Activated naive CD8-positive, alpha-beta T cell treated with anti-CD3 and anti-CD28 coated beads, Interleukin-2, amount 50 U/mL, for 16 hours (primary cell): ENCODE results near the gene CHMP1B.
"Not testable (repeated sequence)": the region's sequence is repeated elsewhere in the genome, so short reads cannot be mapped to it uniquely, and the experiment has no call there.

Source experiments
- DNase-seq: peaks from one replicate; pipeline ENCODE4 v3.0.0-alpha.2; 2020; ENCODE audit warnings: low read depth, low spot score

CHMP1B gene

GRCh38 chr18:11839556-11839955 is 11.7 kb upstream of the CHMP1B start:
- DNase-seq, result no peak

GRCh38 chr18:11840493-11840892 is 10.7 kb upstream of the CHMP1B start:
- DNase-seq, result no peak

GRCh38 chr18:11842562-11842961 is 8.7 kb upstream of the CHMP1B start:
- DNase-seq, result no peak

- DNase-seq, result no peak
Observed at GRCh38 chr18:11844436-11844835, 6.8 kb upstream of the CHMP1B start.

GRCh38 chr18:11845654-11846053 is 5.6 kb upstream of the CHMP1B start:
- DNase-seq, result no peak

GRCh38 chr18:11847811-11848210 is 3.4 kb upstream of the CHMP1B start:
- no peak for DNase-seq

GRCh38 chr18:11849279-11849678 is 1.9 kb upstream of the CHMP1B start:
- DNase-seq, result no peak

GRCh38 chr18:11849841-11850634 is 1.2 kb upstream of the CHMP1B start:
- no peak for DNase-seq

- DNase-seq, result no peak
Observed at GRCh38 chr18:11850821-11851145, 430 bp upstream of the CHMP1B start.

- no peak for DNase-seq
Observed at GRCh38 chr18:11851806-11852337, 659 bp downstream of the CHMP1B start.

GRCh38 chr18:11854554-11854953 is 3.3 kb downstream of the CHMP1B start:
- DNase-seq, result not testable (repeated sequence)

- DNase-seq, result no peak
Observed at GRCh38 chr18:11857177-11857887, 6.1 kb downstream of the CHMP1B start.

- no peak for DNase-seq
Observed at GRCh38 chr18:11859282-11859830, 8.1 kb downstream of the CHMP1B start.

- DNase-seq, result no peak
Observed at GRCh38 chr18:11859903-11860407, 8.7 kb downstream of the CHMP1B start.

- DNase-seq, result no peak
Observed at GRCh38 chr18:11860594-11861450, 9.6 kb downstream of the CHMP1B start.

- no peak for DNase-seq
Observed at GRCh38 chr18:11861583-11862288, 10.5 kb downstream of the CHMP1B start.

- DNase-seq, result no peak
Observed at GRCh38 chr18:11862468-11863137, 11.4 kb downstream of the CHMP1B start.

- no peak for DNase-seq
Observed at GRCh38 chr18:11864471-11864870, 13.3 kb downstream of the CHMP1B start.

GRCh38 chr18:11865071-11865470 is 13.9 kb downstream of the CHMP1B start:
- no peak for DNase-seq

- DNase-seq, result no peak
Observed at GRCh38 chr18:11866329-11866728, 15.1 kb downstream of the CHMP1B start.
